Endothelial cell of umbilical vein (primary cell): ENCODE results near the gene ASB7. TPM values are rescaled to one million over a fixed set of nuclear protein-coding genes. Genes with fewer than 3 reads are reported as not detected.

Experiments
- BruUV-seq: library from RNA; stranded (reverse); fragments of 400-500 nt; replicated peaks from 2 replicates; lab custom pipeline; 2021; lab: Mats Ljungman, UMichigan
- CTCF ChIA-PET: fragments of 300-600, 350-600 bp; sonication (Branson Sonifier 250); formaldehyde crosslinking; loops from one replicate; lab custom pipeline; 2021; ENCODE audit warnings: antibody characterized with exemption, inconsistent platforms; lab: Charles Lee
- POLR2A ChIA-PET: fragments of 300-600, 350-600 bp; sonication (Branson Sonifier 250); formaldehyde crosslinking; loops from one replicate; lab custom pipeline; 2021; ENCODE audit warnings: antibody characterized with exemption, inconsistent platforms; lab: Charles Lee
- DNase-seq: peaks from one replicate; pipeline ENCODE4 v3.0.0-alpha.2; 2011; ENCODE audit warnings: low read depth, low spot score
- FAIRE-seq: peaks from 2 replicates; lab custom pipeline; 2011; peaks lifted over from hg19 to GRCh38; lab: Jason Lieb, UNC
- H2AFZ ChIP-seq: 2 replicates; pipeline ENCODE4 v1.6.0; 2012; ENCODE audit warnings: low read depth, low read length, control low read depth, inconsistent platforms
- H3K27ac ChIP-seq: 2 replicates; pipeline ENCODE4 v1.5.1; 2011; ENCODE audit warnings: low read depth, mild to moderate bottlenecking, control low read depth, low read length, moderate library complexity; ENCODE audit not compliant: insufficient read depth
- H3K27me3 ChIP-seq, 2 experiments: 2 replicates each; pipeline versions ENCODE4 v1.6.0 to v1.6.1; 2011; ENCODE audit warnings: low read length in 2 of 2, mixed read lengths in 1 of 2; ENCODE audit not compliant: control insufficient read depth in 2 of 2, insufficient read depth in 2 of 2
- H3K36me3 ChIP-seq, 2 experiments: 2 replicates in 1 of 2; 3 replicates in 1 of 2; pipeline ENCODE4 v1.5.1; 2011; ENCODE audit warnings: low read length in 2 of 2, mild to moderate bottlenecking in 1 of 2, moderate library complexity in 1 of 2; ENCODE audit not compliant: control insufficient read depth in 2 of 2, insufficient read depth in 2 of 2; ENCODE audit errors: extremely low read depth in 1 of 2
- H3K4me1 ChIP-seq: 3 replicates; pipeline ENCODE4 v1.5.1; 2011; ENCODE audit warnings: mild to moderate bottlenecking, low read length; ENCODE audit not compliant: control insufficient read depth, insufficient read depth; ENCODE audit errors: extremely low read depth
- H3K4me2 ChIP-seq: 2 replicates; pipeline ENCODE4 v1.6.1; 2011; ENCODE audit warnings: low read length, control low read depth, mixed read lengths; ENCODE audit not compliant: insufficient read depth
- H3K4me3 ChIP-seq, 3 experiments: fragments of 200-600 bp in 1 of 3; sonication (generic), shearing (Covaris generic) in 1 of 3; replicated peaks in 1 of 3; 2 replicates each; pipeline ENCODE4 v1.5.1; 2011 to 2016; ENCODE audit warnings: control low read depth in 3 of 3, low read length in 3 of 3, mild to moderate bottlenecking in 2 of 3, inconsistent platforms in 1 of 3, low read depth in 1 of 3, moderate library complexity in 1 of 3; ENCODE audit not compliant: insufficient read depth in 1 of 3
- H3K79me2 ChIP-seq: 2 replicates; pipeline ENCODE4 v1.6.0; 2012; ENCODE audit warnings: low read length, inconsistent platforms; ENCODE audit not compliant: control insufficient read depth, insufficient read depth
- H3K9ac ChIP-seq: replicated peaks from 2 replicates; pipeline ENCODE3; 2011; ENCODE audit warnings: low read length, control low read depth; ENCODE audit not compliant: insufficient read depth; ENCODE audit errors: extremely low read depth
- H3K9me1 ChIP-seq: replicated peaks from 3 replicates; pipeline ENCODE4 v1.6.0; 2011; ENCODE audit warnings: mild to moderate bottlenecking, low read length; ENCODE audit not compliant: control insufficient read depth, insufficient read depth; ENCODE audit errors: extremely low read depth
- H3K9me3 ChIP-seq: replicated peaks from 2 replicates; pipeline ENCODE4 v1.5.1; 2012; ENCODE audit warnings: low read length, inconsistent platforms; ENCODE audit not compliant: control insufficient read depth, insufficient read depth
- H4K20me1 ChIP-seq: replicated peaks from 2 replicates; pipeline ENCODE3; 2011; ENCODE audit warnings: mild to moderate bottlenecking, low read length; ENCODE audit not compliant: control insufficient read depth, insufficient read depth; ENCODE audit errors: extremely low read depth
- EZH2 ChIP-seq: IDR thresholded peaks from 2 replicates; pipeline ENCODE4 v1.6.1; 2012; ENCODE audit warnings: borderline replicate concordance, low read depth, mild to moderate bottlenecking, moderate library complexity, low read length, inconsistent platforms; ENCODE audit not compliant: severe bottlenecking
- FOS ChIP-seq: IDR thresholded peaks from 2 replicates; pipeline ENCODE4 v1.6.1; 2011; ENCODE audit warnings: mild to moderate bottlenecking, low read length, moderate library complexity, borderline replicate concordance; ENCODE audit not compliant: insufficient read depth
- GATA2 ChIP-seq: IDR thresholded peaks from 2 replicates; pipeline ENCODE4 v1.7.0; 2011; ENCODE audit warnings: low read depth, mild to moderate bottlenecking, moderate library complexity, mixed read lengths, low read length; ENCODE audit not compliant: insufficient read length, insufficient read depth
- JUN ChIP-seq: IDR thresholded peaks from 2 replicates; pipeline ENCODE4 v1.6.1; 2011; ENCODE audit warnings: borderline replicate concordance, low read depth; ENCODE audit not compliant: insufficient read length, insufficient read depth
- MYC ChIP-seq: IDR thresholded peaks from one replicate; pipeline ENCODE4 v1.6.1; 2011; ENCODE audit warnings: mild to moderate bottlenecking, low read depth, low read length
- POLR2A ChIP-seq: IDR thresholded peaks from 2 replicates; pipeline ENCODE4 v1.6.1; 2012; ENCODE audit warnings: low read depth, mild to moderate bottlenecking, control low read depth, low read length
- POLR2AphosphoS5 ChIP-seq: IDR thresholded peaks from 2 replicates; pipeline ENCODE4 v1.6.1; 2012; ENCODE audit warnings: low read depth, mild to moderate bottlenecking, control low read depth, low read length, moderate library complexity; ENCODE audit not compliant: insufficient read depth
- dilution Hi-C: fragments of 300-500 bp; cut with MboI; formaldehyde crosslinking; loops from one replicate; pipeline ENCODE4 v1.15.0; 2019; ENCODE audit warnings: low sequenced_read_pairs; ENCODE audit not compliant: extremely low pct_ligation_motif_present
- intact Hi-C: fragments of 100-400 bp; cut with micrococcal nuclease; formaldehyde crosslinking; loops from one replicate; pipeline ENCODE4 v1.10.0; 2022
- polyA plus RNA-seq, 4 experiments: library from polyadenylated mRNA; depleted of rRNA in 3 of 4; stranded (reverse) in 3 of 4; unstranded in 1 of 4; fragments of >200 nt; gene quantifications; 2 replicates each; pipeline versions ENCODE4 v1.2.1 to v1.2.3, GENCODE V29; 2011 to 2012; ENCODE audit warnings: missing spikeins in 1 of 4
- total RNA-seq: library from RNA; stranded (reverse); gene quantifications from 2 replicates; pipeline ENCODE4 v1.2.3, GENCODE V29; 2021
- TF ChIP-seq, protein P1 (sequence below): IDR thresholded peaks from 2 replicates; pipeline ENCODE4 v1.6.1; 2011; ENCODE audit not compliant: insufficient read depth, insufficient read length
- TF ChIP-seq, protein P2 (sequence below), 2 donors: IDR thresholded peaks; 1 replicate in 1 of 2; 2 replicates in 1 of 2; pipeline ENCODE4 v1.5.1; 2011; ENCODE audit warnings: low read length in 2 of 2, mild to moderate bottlenecking in 2 of 2, moderate library complexity in 2 of 2, control low read depth in 1 of 2, inconsistent platforms in 1 of 2, low read depth in 1 of 2; ENCODE audit not compliant: insufficient read depth in 1 of 2; ENCODE audit errors: extremely low read depth in 1 of 2

Gene ASB7
- total and polyA plus RNA-seq, 2 donors (not counting 3 experiments of a cell fraction or from before 2014, with no cell fraction given), result 6.8 to 13.3 TPM

DNA sequence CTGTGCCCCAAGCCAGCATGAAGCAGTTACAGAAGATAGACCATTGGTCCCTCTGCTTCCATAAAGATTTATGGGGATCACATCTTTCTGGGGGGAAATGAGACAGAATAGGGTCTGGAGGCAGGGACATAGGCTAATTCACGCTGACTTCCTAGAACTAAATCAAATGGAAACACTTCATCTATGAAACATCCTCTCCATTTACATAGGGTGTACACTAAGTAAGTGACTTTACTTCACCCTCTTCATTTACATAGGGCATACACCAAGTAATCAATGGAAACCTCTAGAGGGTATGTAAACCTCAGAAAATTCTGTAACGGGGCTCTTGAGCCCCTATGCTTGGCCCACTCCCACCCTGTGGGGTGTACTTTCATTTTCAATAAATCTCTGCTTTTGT is 10.6 kb upstream of the ASB7 start:
- Histone ChIP-seq H4K20me1 (peaks cover 2% of the 10 kb centered on the region), H3K27me3 (no peaks in the 10 kb centered on the region), H3K9ac (no peak overlapping the region), H3K27ac (no peak overlapping the region), H2AFZ (no peak overlapping the region), H3K4me2 (no peak overlapping the region), H3K79me2 (peaks cover 71% of the 10 kb centered on the region), H3K36me3 (no peaks in the 10 kb centered on the region), H3K9me1 (no peaks in the 10 kb centered on the region), H3K4me1 (no peaks in the 10 kb centered on the region), H3K9me3 (no peaks in the 10 kb centered on the region), H3K4me3 (no peak overlapping the region)
- DNase-seq (no peak), FAIRE-seq (no peak)
- no TSS peak for BruUV-seq
- TF ChIP-seq, protein P1, sequence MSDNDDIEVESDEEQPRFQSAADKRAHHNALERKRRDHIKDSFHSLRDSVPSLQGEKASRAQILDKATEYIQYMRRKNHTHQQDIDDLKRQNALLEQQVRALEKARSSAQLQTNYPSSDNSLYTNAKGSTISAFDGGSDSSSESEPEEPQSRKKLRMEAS, result no peak
- TF ChIP-seq JUN, result no peak
- TF ChIP-seq POLR2A, result no peak
- TF ChIP-seq FOS, result no peak
- TF ChIP-seq GATA2, result no peak
- no peak for TF ChIP-seq POLR2AphosphoS5
- no peak for TF ChIP-seq EZH2
- no peak for TF ChIP-seq MYC
- ChIA-PET POLR2A (no interaction called here), CTCF (no interaction called here)
- dilution Hi-C loops (no loop called here), intact Hi-C loops (no loop called here)

DNA sequence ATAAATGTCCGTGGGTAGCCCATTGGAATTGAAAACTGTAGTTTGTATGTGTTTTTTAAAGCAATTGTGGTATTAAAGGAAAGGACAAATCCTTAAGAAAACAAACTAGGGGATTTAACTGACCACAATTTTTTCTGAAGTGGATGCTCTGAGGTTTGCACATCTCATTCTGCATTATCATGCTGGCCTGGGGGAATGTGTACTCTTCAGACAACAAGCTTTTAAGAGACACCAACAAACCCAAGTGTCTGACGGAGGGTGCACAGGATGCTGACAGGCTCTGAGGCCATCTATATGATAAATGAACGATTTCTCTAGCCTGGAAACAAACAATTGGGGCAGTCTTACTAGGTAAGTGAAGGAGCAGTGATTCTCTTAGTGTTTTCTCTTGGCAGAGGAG is 9.5 kb upstream of the ASB7 start:
- no peak overlapping the region for H3K4me3 ChIP-seq
- ChIA-PET POLR2A (no interaction called here), CTCF (no interaction called here)
- no TSS peak for BruUV-seq
- H3K79me2 ChIP-seq, result peaks cover 75% of the 10 kb centered on the region
- H3K9me1 ChIP-seq, result no peaks in the 10 kb centered on the region
- no peak for DNase-seq
- no peak overlapping the region for H3K9ac ChIP-seq
- H2AFZ ChIP-seq, result no peak overlapping the region
- H3K36me3 ChIP-seq, result no peaks in the 10 kb centered on the region
- no peak overlapping the region for H3K27ac ChIP-seq
- peaks cover 2% of the 10 kb centered on the region for H4K20me1 ChIP-seq
- H3K27me3 ChIP-seq, result no peaks in the 10 kb centered on the region
- no peak for FAIRE-seq
- H3K9me3 ChIP-seq, result no peaks in the 10 kb centered on the region
- intact Hi-C loops (no loop called here), dilution Hi-C loops (no loop called here)
- H3K4me2 ChIP-seq, result no peak overlapping the region
- no peaks in the 10 kb centered on the region for H3K4me1 ChIP-seq
- TF ChIP-seq JUN (no peak), FOS (no peak), POLR2A (no peak), POLR2AphosphoS5 (no peak), EZH2 (no peak)
- TF ChIP-seq, protein P1, result no peak
- TF ChIP-seq, protein P2, sequence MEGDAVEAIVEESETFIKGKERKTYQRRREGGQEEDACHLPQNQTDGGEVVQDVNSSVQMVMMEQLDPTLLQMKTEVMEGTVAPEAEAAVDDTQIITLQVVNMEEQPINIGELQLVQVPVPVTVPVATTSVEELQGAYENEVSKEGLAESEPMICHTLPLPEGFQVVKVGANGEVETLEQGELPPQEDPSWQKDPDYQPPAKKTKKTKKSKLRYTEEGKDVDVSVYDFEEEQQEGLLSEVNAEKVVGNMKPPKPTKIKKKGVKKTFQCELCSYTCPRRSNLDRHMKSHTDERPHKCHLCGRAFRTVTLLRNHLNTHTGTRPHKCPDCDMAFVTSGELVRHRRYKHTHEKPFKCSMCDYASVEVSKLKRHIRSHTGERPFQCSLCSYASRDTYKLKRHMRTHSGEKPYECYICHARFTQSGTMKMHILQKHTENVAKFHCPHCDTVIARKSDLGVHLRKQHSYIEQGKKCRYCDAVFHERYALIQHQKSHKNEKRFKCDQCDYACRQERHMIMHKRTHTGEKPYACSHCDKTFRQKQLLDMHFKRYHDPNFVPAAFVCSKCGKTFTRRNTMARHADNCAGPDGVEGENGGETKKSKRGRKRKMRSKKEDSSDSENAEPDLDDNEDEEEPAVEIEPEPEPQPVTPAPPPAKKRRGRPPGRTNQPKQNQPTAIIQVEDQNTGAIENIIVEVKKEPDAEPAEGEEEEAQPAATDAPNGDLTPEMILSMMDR (IDR thresholded peaks at IDR 0.05; ENCODE audit: extremely low read depth in 1 of 2, insufficient read depth in 1 of 2, low read depth in 1 of 2, low read length in 2 of 2), result no peak
